Measurements from ENCODE around the gene CYP3A7. TPM values are rescaled to one million over a fixed set of nuclear protein-coding genes. Genes with fewer than 3 reads are reported as not detected.

The CYP3A7 gene
- total RNA-seq, 1 experiment from 2014 or later: not detected

DNA sequence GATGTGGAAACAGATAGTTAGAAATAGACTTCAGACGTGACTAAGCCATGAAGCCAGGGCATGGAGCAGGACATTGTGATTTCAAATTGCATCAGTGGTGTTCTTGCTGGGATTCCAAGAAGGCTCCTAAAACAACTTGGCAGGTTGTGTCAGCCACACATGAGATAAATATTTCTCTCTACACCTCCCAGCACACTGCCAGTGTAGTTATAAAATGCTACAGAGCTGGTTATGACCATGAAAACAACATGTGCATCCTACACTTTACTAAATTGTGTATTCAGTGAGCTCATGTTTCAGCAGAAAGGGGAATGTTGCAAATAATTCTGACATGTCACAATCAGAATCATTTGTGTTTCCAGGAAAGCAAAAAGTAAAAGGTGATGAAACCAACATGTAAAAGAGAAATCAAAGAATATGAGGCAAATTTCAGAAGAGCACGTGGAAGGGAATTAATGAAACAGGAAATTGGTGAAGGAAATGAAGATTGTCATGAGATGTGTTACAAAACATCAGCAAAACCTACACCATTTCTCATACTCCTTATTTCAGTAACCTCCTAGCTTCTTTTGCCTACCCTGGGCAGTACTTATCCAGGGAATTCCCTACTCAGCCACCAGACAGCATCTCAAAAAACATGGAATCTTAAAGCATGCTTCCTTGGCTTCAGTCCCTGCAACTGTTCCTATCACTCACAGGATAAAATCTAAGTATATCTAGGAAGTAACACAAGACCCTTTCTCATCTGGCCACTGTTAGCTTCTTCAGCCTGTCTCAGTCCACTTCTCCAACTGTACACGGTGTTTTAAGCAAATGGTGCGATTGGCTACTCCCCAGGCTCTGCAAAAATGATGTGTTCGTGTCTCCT, 5.8 kb upstream of the CYP3A7 start:
- ChIA-PET POLR2A (no interaction called here), CTCF (no interaction called here)
- no peaks in the 10 kb centered on the region for H3K36me3 ChIP-seq (ENCODE audit: control insufficient read depth, insufficient read depth, low read length)
- DNase-seq (ENCODE audit: low read depth, low spot score): no peak
- H3K27ac ChIP-seq (ENCODE audit: low read length): no peak overlapping the region
- no peaks in the 10 kb centered on the region for H3K9me3 ChIP-seq (ENCODE audit: control insufficient read depth, insufficient read depth, low read depth, low read length)
- BruUV-seq (replicated peaks): no TSS peak
- no peak for TF ChIP-seq POLR2AphosphoS5 (IDR thresholded peaks at IDR 0.05; ENCODE audit: low read depth, low read length)
- TF ChIP-seq CTCF (IDR thresholded peaks at IDR 0.05): no peak
- no peak for TF ChIP-seq TCF7L2 (IDR thresholded peaks at IDR 0.05; ENCODE audit: low read depth, low read length)
- no peak for ATAC-seq
- in situ Hi-C loops (cut with HindIII; ENCODE audit: low pct_unique_long_range_greater_than_20kb, low sequenced_read_pairs) (no loop called here), intact Hi-C loops (cut with micrococcal nuclease; ENCODE audit: unreplicated experiment) (no loop called here)
- no peaks in the 10 kb centered on the region for H3K4me1 ChIP-seq (ENCODE audit: control insufficient read depth, insufficient read depth, low read length)
- H3K4me3 ChIP-seq (ENCODE audit: low read depth in 2 of 2, low read length in 2 of 2): no peak overlapping the region
- H3K27me3 ChIP-seq (ENCODE audit: control insufficient read depth, insufficient read depth, low read length): peaks cover 2% of the 10 kb centered on the region

DNA sequence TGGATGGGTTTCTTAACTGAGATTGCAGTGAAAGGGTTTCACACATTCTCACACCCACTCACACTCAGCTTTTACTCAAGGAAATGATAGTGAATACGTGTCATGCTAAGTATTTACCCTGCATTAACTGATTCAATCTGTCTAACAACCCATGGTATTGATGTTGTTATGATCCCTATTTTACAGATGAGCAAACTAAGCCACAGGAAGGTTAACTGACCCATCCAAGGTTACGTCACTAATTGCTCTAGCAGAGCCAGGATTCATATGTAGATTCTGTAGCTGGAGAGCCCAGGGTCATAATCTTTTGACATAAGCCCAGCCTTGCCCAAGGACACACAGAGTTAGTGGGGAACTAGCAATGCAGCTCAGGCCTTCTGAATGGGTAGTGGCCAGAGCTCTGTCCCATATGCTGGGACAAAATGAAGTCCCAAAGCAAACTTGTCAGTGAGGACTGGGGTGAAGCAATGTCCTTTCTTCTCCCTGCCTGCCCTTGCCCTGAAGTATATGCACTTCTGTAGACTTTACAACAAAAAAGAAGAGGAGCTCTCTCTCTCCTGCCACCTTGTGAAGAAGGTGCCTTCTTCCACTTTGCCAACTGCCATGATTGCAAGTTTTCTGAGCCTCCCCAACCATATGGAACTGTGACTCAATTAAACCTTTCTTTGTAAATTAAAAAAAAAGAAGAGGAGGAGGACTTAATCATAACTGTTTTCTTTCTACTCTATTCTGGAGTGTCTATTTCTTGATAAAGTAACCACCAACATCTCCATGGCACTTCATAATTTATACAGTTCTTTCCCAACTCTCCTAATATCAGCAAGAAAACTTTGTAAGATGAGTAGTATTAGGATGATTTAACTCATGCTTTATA, 4.9 kb upstream of the CYP3A7 start:
- no peak for TF ChIP-seq CTCF (IDR thresholded peaks at IDR 0.05)
- TF ChIP-seq POLR2AphosphoS5 (IDR thresholded peaks at IDR 0.05; ENCODE audit: low read depth, low read length): no peak
- TF ChIP-seq TCF7L2 (IDR thresholded peaks at IDR 0.05; ENCODE audit: low read depth, low read length): no peak
- TF ChIP-seq REST (IDR thresholded peaks at IDR 0.05; ENCODE audit: insufficient read depth in 1 of 2, low read depth in 2 of 2, low read length in 1 of 2): no peak
- TF ChIP-seq SIN3A (IDR thresholded peaks at IDR 0.05; ENCODE audit: borderline replicate concordance, insufficient read depth, low read depth, low read length): no peak
- Histone ChIP-seq H3K27ac (ENCODE audit: low read length) (no peak overlapping the region), H3K4me3 (ENCODE audit: low read depth in 2 of 2, low read length in 2 of 2) (no peak overlapping the region), H3K27me3 (ENCODE audit: control insufficient read depth, insufficient read depth, low read length) (peaks cover 2% of the 10 kb centered on the region), H3K9me3 (ENCODE audit: control insufficient read depth, insufficient read depth, low read depth, low read length) (no peaks in the 10 kb centered on the region), H3K36me3 (ENCODE audit: control insufficient read depth, insufficient read depth, low read length) (no peaks in the 10 kb centered on the region), H3K4me1 (ENCODE audit: control insufficient read depth, insufficient read depth, low read length) (no peaks in the 10 kb centered on the region)
- BruUV-seq (replicated peaks): no TSS peak
- in situ Hi-C loops (cut with HindIII; ENCODE audit: low pct_unique_long_range_greater_than_20kb, low sequenced_read_pairs): no loop called here
- ATAC-seq (no peak), DNase-seq (ENCODE audit: low read depth, low spot score) (no peak)
- POLR2A ChIA-PET: no interaction called here
- CTCF ChIA-PET: no interaction called here
- intact Hi-C loops (cut with micrococcal nuclease; ENCODE audit: unreplicated experiment): no loop called here

All from Panc1 (cell line).